HepG2 (cell line): ENCODE measurements around the gene PTPRF.

ENCODE experiments used
- CHD2 ChIP-seq: IDR thresholded peaks from 2 replicates; pipeline ENCODE4 v1.6.1; 2011; ENCODE audit warnings: low read depth, low read length, improper control_type of control experiment
- NBN ChIP-seq: fragments of 450-650 bp; conservative IDR thresholded peaks from 2 replicates; pipeline ENCODE4 v1.6.1; 2017

GRCh38 chr1:43481491-43481890, 49.2 kb upstream of the PTPRF start:
- TF ChIP-seq CHD2 (no peak), NBN (no peak)
